ENCODE measurements around the gene OSBPL5. TPM values are rescaled to one million over a fixed set of nuclear protein-coding genes. Genes with fewer than 3 reads are reported as not detected.
"Not testable (repeated sequence)": the region's sequence is repeated elsewhere in the genome, so short reads cannot be mapped to it uniquely, and the experiment has no call there.

Gene OSBPL5
- total RNA-seq, 1 experiment from 2014 or later, result 115 TPM

DNA sequence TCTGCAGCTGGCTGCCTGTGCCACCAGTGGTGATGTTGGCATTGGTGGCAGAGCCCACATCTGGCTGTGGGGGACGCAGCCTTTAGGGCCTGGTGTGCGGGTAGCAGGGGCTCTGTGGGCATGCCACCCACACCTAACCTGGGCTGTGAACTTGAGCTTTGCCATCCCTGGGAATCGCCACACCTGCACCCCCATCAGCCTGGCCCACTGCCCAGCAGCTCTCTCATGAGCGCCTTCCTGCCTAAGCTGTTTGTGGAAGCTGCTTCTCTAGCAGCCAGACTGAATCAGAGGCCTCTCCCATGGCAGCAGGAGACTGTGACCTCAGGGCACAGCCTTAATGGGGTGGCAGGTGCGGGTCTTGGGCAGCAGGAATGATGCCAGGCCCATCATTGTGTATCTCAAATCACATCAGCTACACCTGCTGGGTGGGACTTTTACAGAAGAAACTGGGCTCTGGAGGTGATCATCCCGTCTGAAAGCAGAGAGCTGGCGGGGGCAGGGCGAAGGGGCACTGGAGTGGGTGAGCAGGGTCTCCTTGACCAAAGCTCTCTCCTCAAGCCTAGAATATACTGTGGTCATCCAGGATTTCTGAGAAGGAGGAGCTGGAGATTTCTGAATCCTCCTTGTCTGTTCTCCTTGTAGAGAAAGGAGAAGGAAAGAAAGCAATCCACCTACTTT lies 90.1 kb downstream of the OSBPL5 start:
- BruUV-seq (replicated peaks), result no TSS peak
- intact Hi-C loops (cut with micrococcal nuclease), result no loop called here
- Mint-ChIP-seq H3K36me3 (ENCODE audit: insufficient read depth, unreplicated experiment) (no peaks in the 10 kb centered on the region), H3K27ac (ENCODE audit: low read depth, unreplicated experiment) (no peak overlapping the region), H3K27me3 (ENCODE audit: insufficient read depth, unreplicated experiment) (no peaks in the 10 kb centered on the region), H3K9me3 (ENCODE audit: unreplicated experiment) (no peaks in the 10 kb centered on the region), H3K4me1 (ENCODE audit: insufficient read depth, unreplicated experiment) (peaks cover 10% of the 10 kb centered on the region), H3K4me3 (ENCODE audit: unreplicated experiment) (no peak overlapping the region)
- no peak for TF ChIP-seq CTCF (IDR thresholded peaks at IDR 0.05; ENCODE audit: unreplicated experiment)
- CTCF ChIA-PET, result interaction anchor here (0.9 to 1.5 kb wide), 3 partner anchors 16 to 543 kb away, joined by 3 to 9 read pairs (median 6); no protein-coding TSS in a partner anchor
- DNase-seq (ENCODE audit: unreplicated experiment), result no peak
- POLR2A ChIA-PET, result interaction anchor here (1.0 to 1.7 kb wide), 4 partner anchors 10 to 25 kb away, joined by 3 to 7 read pairs (median 5); partner anchors contain the start of gene CARS1

- CTCF ChIA-PET, result interaction anchor here (0.6 to 1.9 kb wide), 4 partner anchors 12 to 46 kb away, joined by 3 to 13 read pairs (median 4); no protein-coding TSS in a partner anchor
- Mint-ChIP-seq H3K27me3 (ENCODE audit: insufficient read depth, unreplicated experiment) (peaks cover 13% of the 10 kb centered on the region), H3K9me3 (ENCODE audit: unreplicated experiment) (no peaks in the 10 kb centered on the region), H3K4me3 (ENCODE audit: unreplicated experiment) (no peak overlapping the region), H3K36me3 (ENCODE audit: insufficient read depth, unreplicated experiment) (no peaks in the 10 kb centered on the region), H3K4me1 (ENCODE audit: insufficient read depth, unreplicated experiment) (peaks cover 4% of the 10 kb centered on the region), H3K27ac (ENCODE audit: low read depth, unreplicated experiment) (no peak overlapping the region)
- TF ChIP-seq CTCF (IDR thresholded peaks at IDR 0.05; ENCODE audit: unreplicated experiment), result no peak
- no peak for DNase-seq (ENCODE audit: unreplicated experiment)
- BruUV-seq (replicated peaks), result no TSS peak
- intact Hi-C loops (cut with micrococcal nuclease), result no loop called here
- POLR2A ChIA-PET, result no interaction called here
Measured at GRCh38 chr11:3073029-3073435, 92.1 kb downstream of the OSBPL5 start.

GRCh38 chr11:3069425-3069824 lies 95.7 kb downstream of the OSBPL5 start:
- POLR2A ChIA-PET, result interaction anchor here (0.9 to 1.1 kb wide), 2 partner anchors 12 to 17 kb away, joined by 3 read pairs; partner anchors contain the start of gene CARS1
- no peaks in the 10 kb centered on the region for H3K9me3 Mint-ChIP-seq (ENCODE audit: unreplicated experiment)
- peaks cover 13% of the 10 kb centered on the region for H3K27me3 Mint-ChIP-seq (ENCODE audit: insufficient read depth, unreplicated experiment)
- H3K4me3 Mint-ChIP-seq (ENCODE audit: unreplicated experiment), result no peak overlapping the region
- no peaks in the 10 kb centered on the region for H3K36me3 Mint-ChIP-seq (ENCODE audit: insufficient read depth, unreplicated experiment)
- intact Hi-C loops (cut with micrococcal nuclease), result no loop called here
- peaks cover 5% of the 10 kb centered on the region for H3K4me1 Mint-ChIP-seq (ENCODE audit: insufficient read depth, unreplicated experiment)
- no peak for DNase-seq (ENCODE audit: unreplicated experiment)
- CTCF ChIA-PET, result interaction anchor here (0.7 to 2.0 kb wide), 4 partner anchors 11 to 32 kb away, joined by 3 to 6 read pairs (median 3); no protein-coding TSS in a partner anchor
- no TSS peak for BruUV-seq (replicated peaks)
- TF ChIP-seq CTCF (IDR thresholded peaks at IDR 0.05; ENCODE audit: unreplicated experiment), result no peak
- no peak overlapping the region for H3K27ac Mint-ChIP-seq (ENCODE audit: low read depth, unreplicated experiment)

DNA sequence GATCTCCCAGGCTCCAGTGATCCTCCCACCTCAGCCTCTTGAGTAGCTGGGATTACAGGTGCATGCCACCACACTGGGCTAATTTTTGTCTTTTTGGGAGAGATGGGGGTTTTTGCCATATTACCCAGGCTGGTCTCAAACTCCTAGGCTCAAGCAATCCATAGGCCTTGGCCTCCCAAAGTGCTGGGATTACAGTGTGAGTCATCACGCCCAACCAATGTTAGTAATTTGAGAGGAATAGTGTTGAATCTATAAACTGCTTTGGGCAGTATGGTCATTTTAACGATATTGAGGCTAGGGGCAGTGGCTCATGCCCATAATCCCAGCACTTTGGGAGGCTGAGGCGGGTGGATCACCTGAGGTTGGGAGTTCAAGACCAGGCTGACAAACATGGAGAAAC lies 98.8 kb downstream of the OSBPL5 start:
- H3K4me3 Mint-ChIP-seq (ENCODE audit: unreplicated experiment); POLR2A ChIA-PET; H3K9me3 Mint-ChIP-seq (ENCODE audit: unreplicated experiment); BruUV-seq (replicated peaks); intact Hi-C loops (cut with micrococcal nuclease); DNase-seq (ENCODE audit: unreplicated experiment); H3K36me3 Mint-ChIP-seq (ENCODE audit: insufficient read depth, unreplicated experiment); H3K27ac Mint-ChIP-seq (ENCODE audit: low read depth, unreplicated experiment); H3K4me1 Mint-ChIP-seq (ENCODE audit: insufficient read depth, unreplicated experiment): not testable (repeated sequence)
- CTCF ChIA-PET, result interaction anchor here (0.7 to 1.2 kb wide), 3 partner anchors 16 to 505 kb away, joined by 3 to 4 read pairs (median 3); no protein-coding TSS in a partner anchor
- H3K27me3 Mint-ChIP-seq (ENCODE audit: insufficient read depth, unreplicated experiment), result peaks cover 13% of the 10 kb centered on the region

DNA sequence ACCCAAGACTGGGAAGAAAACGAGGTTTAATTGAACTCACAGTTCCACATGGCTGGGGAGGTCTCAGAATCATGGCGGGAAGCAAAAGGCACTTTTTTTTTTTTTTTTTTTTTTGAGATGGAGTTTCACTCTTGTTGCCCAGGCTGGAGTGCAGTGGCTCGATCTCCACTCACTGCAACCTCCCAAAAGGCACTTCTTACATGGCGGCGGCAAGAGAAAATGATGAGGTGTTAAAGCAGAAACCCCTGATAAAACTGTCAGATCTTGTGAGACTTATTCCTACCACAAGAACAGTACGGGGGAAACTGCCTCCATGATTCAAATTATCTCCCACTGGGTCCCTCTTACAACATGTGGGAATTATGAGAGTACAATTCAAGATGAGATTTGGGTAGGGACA lies 100.4 kb downstream of the OSBPL5 start:
- H3K27ac Mint-ChIP-seq (ENCODE audit: low read depth, unreplicated experiment); H3K9me3 Mint-ChIP-seq (ENCODE audit: unreplicated experiment); intact Hi-C loops (cut with micrococcal nuclease); H3K4me3 Mint-ChIP-seq (ENCODE audit: unreplicated experiment); DNase-seq (ENCODE audit: unreplicated experiment); BruUV-seq (replicated peaks); CTCF ChIA-PET; H3K4me1 Mint-ChIP-seq (ENCODE audit: insufficient read depth, unreplicated experiment); POLR2A ChIA-PET; H3K36me3 Mint-ChIP-seq (ENCODE audit: insufficient read depth, unreplicated experiment): not testable (repeated sequence)
- peaks cover 11% of the 10 kb centered on the region for H3K27me3 Mint-ChIP-seq (ENCODE audit: insufficient read depth, unreplicated experiment)

GRCh38 chr11:3063876-3064275 lies 101.2 kb downstream of the OSBPL5 start:
- ChIA-PET CTCF (interaction anchor here (1.0 to 1.2 kb wide), 2 partner anchors 28 to 354 kb away, joined by 3 to 5 read pairs; no protein-coding TSS in a partner anchor), POLR2A (interaction anchor here (2.3 kb wide), 1 partner anchor 28 kb away, joined by 6 read pairs; no protein-coding TSS in a partner anchor)
- DNase-seq (ENCODE audit: unreplicated experiment); H3K36me3 Mint-ChIP-seq (ENCODE audit: insufficient read depth, unreplicated experiment); H3K27ac Mint-ChIP-seq (ENCODE audit: low read depth, unreplicated experiment); H3K9me3 Mint-ChIP-seq (ENCODE audit: unreplicated experiment); H3K4me1 Mint-ChIP-seq (ENCODE audit: insufficient read depth, unreplicated experiment); H3K4me3 Mint-ChIP-seq (ENCODE audit: unreplicated experiment); H3K27me3 Mint-ChIP-seq (ENCODE audit: insufficient read depth, unreplicated experiment); BruUV-seq (replicated peaks); intact Hi-C loops (cut with micrococcal nuclease): not testable (repeated sequence)

- H3K27me3 Mint-ChIP-seq (ENCODE audit: insufficient read depth, unreplicated experiment); BruUV-seq (replicated peaks); intact Hi-C loops (cut with micrococcal nuclease); H3K4me3 Mint-ChIP-seq (ENCODE audit: unreplicated experiment); H3K9me3 Mint-ChIP-seq (ENCODE audit: unreplicated experiment); H3K36me3 Mint-ChIP-seq (ENCODE audit: insufficient read depth, unreplicated experiment); DNase-seq (ENCODE audit: unreplicated experiment); H3K27ac Mint-ChIP-seq (ENCODE audit: low read depth, unreplicated experiment): not testable (repeated sequence)
- ChIA-PET POLR2A (interaction anchor here (2.3 kb wide), 1 partner anchor 28 kb away, joined by 6 read pairs; no protein-coding TSS in a partner anchor), CTCF (interaction anchor here (1.0 to 1.2 kb wide), 2 partner anchors 28 to 354 kb away, joined by 3 to 5 read pairs; no protein-coding TSS in a partner anchor)
- peaks cover 14% of the 10 kb centered on the region for H3K4me1 Mint-ChIP-seq (ENCODE audit: insufficient read depth, unreplicated experiment)
Measured at GRCh38 chr11:3063432-3063831, 101.7 kb downstream of the OSBPL5 start.

All from MCF 10A (cell line).